ENCODE data around the gene RERE. TPM values are rescaled to one million over a fixed set of nuclear protein-coding genes. Genes with fewer than 3 reads are reported as not detected.
A peak's percentile ranks its signal among the peaks of the same experiment; 100 is the strongest.

RERE gene
- total RNA-seq, 1 donor from 2014 or later, result 215 TPM

GRCh38 chr1:8547791-8548190, 269.6 kb downstream of the RERE start:
- DNase-seq (ENCODE audit: low spot score), result no peak

- DNase-seq (ENCODE audit: low spot score), result no peak
These were observed 272.4 kb downstream of the RERE start for GRCh38 chr1:8545078-8545477.

GRCh38 chr1:8544644-8545043, 272.8 kb downstream of the RERE start:
- no peak for DNase-seq (ENCODE audit: low spot score)

- DNase-seq (ENCODE audit: low spot score), result no peak
These were observed 273.5 kb downstream of the RERE start for GRCh38 chr1:8543965-8544364.

- no peak for DNase-seq (ENCODE audit: low spot score)
These were observed 275.4 kb downstream of the RERE start for GRCh38 chr1:8541961-8542521.

- no peak for DNase-seq (ENCODE audit: low spot score)
These were observed 276.5 kb downstream of the RERE start for GRCh38 chr1:8540971-8541370.

GRCh38 chr1:8540261-8540941, 277.0 kb downstream of the RERE start:
- DNase-seq (ENCODE audit: low spot score), result no peak

- no peak for DNase-seq (ENCODE audit: low spot score)
These were observed 277.8 kb downstream of the RERE start for GRCh38 chr1:8539683-8540082.

- DNase-seq (ENCODE audit: low spot score), result no peak
These were observed 278.9 kb downstream of the RERE start for GRCh38 chr1:8538502-8538901.

- DNase-seq (ENCODE audit: low spot score), result no peak
These were observed 279.4 kb downstream of the RERE start for GRCh38 chr1:8537991-8538390.

- DNase-seq (ENCODE audit: low spot score), result no peak
These were observed 280.9 kb downstream of the RERE start for GRCh38 chr1:8536515-8536914.

GRCh38 chr1:8533907-8534306, 283.5 kb downstream of the RERE start:
- DNase-seq (ENCODE audit: low spot score), result no peak

GRCh38 chr1:8533124-8533523, 284.3 kb downstream of the RERE start:
- DNase-seq (ENCODE audit: low spot score), result no peak

GRCh38 chr1:8529901-8530300, 287.5 kb downstream of the RERE start:
- DNase-seq (ENCODE audit: low spot score), result no peak

- no peak for DNase-seq (ENCODE audit: low spot score)
These were observed 289.5 kb downstream of the RERE start for GRCh38 chr1:8527941-8528340.

GRCh38 chr1:8525558-8526275, 291.7 kb downstream of the RERE start:
- DNase-seq (ENCODE audit: low spot score), result peak; percentile 81

GRCh38 chr1:8525216-8525557, 292.3 kb downstream of the RERE start:
- DNase-seq (ENCODE audit: low spot score), result peak; percentile 56

GRCh38 chr1:8524627-8525157, 292.7 kb downstream of the RERE start:
- no peak for DNase-seq (ENCODE audit: low spot score)

- no peak for DNase-seq (ENCODE audit: low spot score)
These were observed 293.7 kb downstream of the RERE start for GRCh38 chr1:8523666-8524206.

- DNase-seq (ENCODE audit: low spot score), result no peak
These were observed 296.9 kb downstream of the RERE start for GRCh38 chr1:8520483-8520966.

GRCh38 chr1:8519167-8519566, 298.3 kb downstream of the RERE start:
- DNase-seq (ENCODE audit: low spot score), result no peak

- no peak for DNase-seq (ENCODE audit: low spot score)
These were observed 299.0 kb downstream of the RERE start for GRCh38 chr1:8518490-8518801.
